Tibial nerve (tissue), 4 donors: ENCODE results near the gene MPI. TPM values are rescaled to one million over a fixed set of nuclear protein-coding genes. Genes with fewer than 3 reads are reported as not detected.
A peak's percentile ranks its signal among the peaks of the same experiment; 100 is the strongest.

Experiments
- DNase-seq, 2 donors: peaks; one replicate each; pipeline ENCODE4 v3.0.0-alpha.2; 2019; ENCODE audit warnings: low spot score in 2 of 2
- H3K27ac ChIP-seq, 4 donors: fragments of 200-600 bp; sonication (generic) in 3 of 4; one replicate each; pipeline ENCODE4 v1.5.1; 2017 to 2019; ENCODE audit warnings: mild to moderate bottlenecking in 1 of 4
- H3K27me3 ChIP-seq, 2 donors: fragments of 200-600 bp; sonication (generic) in 1 of 2; one replicate each; pipeline versions ENCODE4 v1.5.1 to v1.6.0; 2017 to 2019
- H3K36me3 ChIP-seq, 3 donors: fragments of 200-600 bp; sonication (generic); one replicate each; pipeline ENCODE4 v1.5.1; 2018 to 2019
- H3K4me1 ChIP-seq, 4 donors: fragments of 200-600 bp; sonication (generic) in 3 of 4; one replicate each; pipeline ENCODE4 v1.5.1; 2017 to 2019
- H3K4me3 ChIP-seq, 4 donors: fragments of 200-600 bp; sonication (generic) in 3 of 4; one replicate each; pipeline ENCODE4 v1.5.1; 2017 to 2019; ENCODE audit warnings: mild to moderate bottlenecking in 1 of 4, moderate library complexity in 1 of 4
- H3K9me3 ChIP-seq, 4 donors: fragments of 200-600 bp; sonication (generic) in 3 of 4; one replicate each; pipeline ENCODE4 v1.5.1; 2017 to 2019
- EP300 ChIP-seq, 2 donors: sonication (generic); formaldehyde crosslinking; IDR thresholded peaks; one replicate each; pipeline ENCODE4 v1.6.1; 2017; ENCODE audit warnings: antibody characterized with exemption in 2 of 2, mild to moderate bottlenecking in 1 of 2
- POLR2A ChIP-seq, 2 donors: fragments of 450-650 bp; IDR thresholded peaks; one replicate each; pipeline ENCODE4 v1.6.1; 2017; ENCODE audit warnings: antibody characterized with exemption in 2 of 2, mild to moderate bottlenecking in 2 of 2, moderate library complexity in 2 of 2
- WGBS, 2 donors: methylation state at CpG; one replicate each; pipeline ENCODE4 v1.1.5; 2018; 5-methylcytosine and 5-hydroxymethylcytosine counted together
- total RNA-seq, 4 donors: library from RNA; depleted of rRNA; stranded (reverse); fragments of >200 nt; gene quantifications; one replicate each; pipeline ENCODE4 v1.1.0, GENCODE V29; 2016
- TF ChIP-seq, protein P1 (sequence below), 5 experiments: fragments of 200-600 bp in 3 of 5; fragments of 450-650 bp in 2 of 5; sonication (generic) in 3 of 5; IDR thresholded peaks; one replicate each; pipeline ENCODE4 v1.5.1; 2016 to 2019; ENCODE audit warnings: antibody characterized with exemption in 5 of 5, mild to moderate bottlenecking in 3 of 5, moderate library complexity in 2 of 5

The MPI gene, protein sequence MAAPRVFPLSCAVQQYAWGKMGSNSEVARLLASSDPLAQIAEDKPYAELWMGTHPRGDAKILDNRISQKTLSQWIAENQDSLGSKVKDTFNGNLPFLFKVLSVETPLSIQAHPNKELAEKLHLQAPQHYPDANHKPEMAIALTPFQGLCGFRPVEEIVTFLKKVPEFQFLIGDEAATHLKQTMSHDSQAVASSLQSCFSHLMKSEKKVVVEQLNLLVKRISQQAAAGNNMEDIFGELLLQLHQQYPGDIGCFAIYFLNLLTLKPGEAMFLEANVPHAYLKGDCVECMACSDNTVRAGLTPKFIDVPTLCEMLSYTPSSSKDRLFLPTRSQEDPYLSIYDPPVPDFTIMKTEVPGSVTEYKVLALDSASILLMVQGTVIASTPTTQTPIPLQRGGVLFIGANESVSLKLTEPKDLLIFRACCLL
- total RNA-seq = 10 to 100 TPM; 42.4 to 79.3 (median 60.8) TPM

DNA sequence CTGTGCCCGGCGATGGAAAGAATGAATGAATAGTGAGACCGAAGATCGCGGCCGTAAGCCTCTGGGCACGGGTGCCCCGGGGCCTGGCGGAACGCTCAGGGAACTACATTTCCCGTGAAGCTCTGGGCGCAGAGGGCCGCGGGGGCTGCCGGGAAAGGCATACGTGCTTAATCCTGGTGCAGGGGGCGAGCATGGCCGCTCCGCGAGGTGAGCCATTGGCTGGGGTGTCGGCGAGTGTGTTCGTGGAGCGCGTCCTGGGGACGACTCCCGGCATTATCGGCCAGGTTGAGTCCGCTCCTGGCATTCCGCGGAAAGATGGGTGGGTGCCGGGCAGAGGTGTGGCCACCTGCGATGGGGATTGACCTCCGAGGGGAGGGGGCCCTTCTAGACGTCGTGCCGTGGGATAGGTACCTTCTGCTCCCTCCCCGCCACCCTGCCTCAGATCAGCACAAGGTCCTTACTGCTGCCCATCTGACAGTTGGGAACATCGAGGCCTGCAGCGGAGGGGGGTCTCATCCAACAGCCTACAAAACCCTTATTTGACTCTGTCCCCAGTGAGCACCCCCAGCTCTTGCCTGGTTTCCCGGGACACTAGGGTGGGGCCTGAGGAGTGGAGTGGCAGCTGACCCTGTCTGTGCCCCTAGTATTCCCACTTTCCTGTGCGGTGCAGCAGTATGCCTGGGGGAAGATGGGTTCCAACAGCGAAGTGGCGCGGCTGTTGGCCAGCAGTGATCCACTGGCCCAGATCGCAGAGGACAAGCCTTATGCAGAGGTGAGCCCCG, at the start of gene MPI:
Gene MPI, plus strand, starts transcription at position 160 of the 782 bp plus-strand sequence. Its CDS starts 32 bp downstream, at position 192.
- no peaks in the 10 kb centered on the region for H3K27me3 ChIP-seq
- TF ChIP-seq POLR2A (IDR thresholded peaks at IDR 0.05) = peak; percentile 18 to 46
- peak in 1 of 2 donors; percentile 78 for TF ChIP-seq EP300 (IDR thresholded peaks at IDR 0.05)
- TF ChIP-seq, protein P1, sequence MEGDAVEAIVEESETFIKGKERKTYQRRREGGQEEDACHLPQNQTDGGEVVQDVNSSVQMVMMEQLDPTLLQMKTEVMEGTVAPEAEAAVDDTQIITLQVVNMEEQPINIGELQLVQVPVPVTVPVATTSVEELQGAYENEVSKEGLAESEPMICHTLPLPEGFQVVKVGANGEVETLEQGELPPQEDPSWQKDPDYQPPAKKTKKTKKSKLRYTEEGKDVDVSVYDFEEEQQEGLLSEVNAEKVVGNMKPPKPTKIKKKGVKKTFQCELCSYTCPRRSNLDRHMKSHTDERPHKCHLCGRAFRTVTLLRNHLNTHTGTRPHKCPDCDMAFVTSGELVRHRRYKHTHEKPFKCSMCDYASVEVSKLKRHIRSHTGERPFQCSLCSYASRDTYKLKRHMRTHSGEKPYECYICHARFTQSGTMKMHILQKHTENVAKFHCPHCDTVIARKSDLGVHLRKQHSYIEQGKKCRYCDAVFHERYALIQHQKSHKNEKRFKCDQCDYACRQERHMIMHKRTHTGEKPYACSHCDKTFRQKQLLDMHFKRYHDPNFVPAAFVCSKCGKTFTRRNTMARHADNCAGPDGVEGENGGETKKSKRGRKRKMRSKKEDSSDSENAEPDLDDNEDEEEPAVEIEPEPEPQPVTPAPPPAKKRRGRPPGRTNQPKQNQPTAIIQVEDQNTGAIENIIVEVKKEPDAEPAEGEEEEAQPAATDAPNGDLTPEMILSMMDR (IDR thresholded peaks at IDR 0.05) = peak in 3 of 5 experiments; percentile 11 to 69 (median 40)
- peak; percentile 69 to 75 for DNase-seq
- H3K36me3 ChIP-seq = peaks cover 0 to 35% (median 3%) of the 10 kb centered on the region in 3 donors
- H3K9me3 ChIP-seq = no peaks in the 10 kb centered on the region
- H3K27ac ChIP-seq = peak within 1 kb of the TSS; percentile 73 to 90 (median 88)
- 1% methylated on average over 17 to 35 of the region's 47 CpGs for whole genome bisulfite sequencing, 2 donors
- H3K4me1 ChIP-seq = peaks cover 5 to 31% (median 13%) of the 10 kb centered on the region in 4 donors
- H3K4me3 ChIP-seq = peak within 1 kb of the TSS; percentile 84 to 98 (median 94)

DNA sequence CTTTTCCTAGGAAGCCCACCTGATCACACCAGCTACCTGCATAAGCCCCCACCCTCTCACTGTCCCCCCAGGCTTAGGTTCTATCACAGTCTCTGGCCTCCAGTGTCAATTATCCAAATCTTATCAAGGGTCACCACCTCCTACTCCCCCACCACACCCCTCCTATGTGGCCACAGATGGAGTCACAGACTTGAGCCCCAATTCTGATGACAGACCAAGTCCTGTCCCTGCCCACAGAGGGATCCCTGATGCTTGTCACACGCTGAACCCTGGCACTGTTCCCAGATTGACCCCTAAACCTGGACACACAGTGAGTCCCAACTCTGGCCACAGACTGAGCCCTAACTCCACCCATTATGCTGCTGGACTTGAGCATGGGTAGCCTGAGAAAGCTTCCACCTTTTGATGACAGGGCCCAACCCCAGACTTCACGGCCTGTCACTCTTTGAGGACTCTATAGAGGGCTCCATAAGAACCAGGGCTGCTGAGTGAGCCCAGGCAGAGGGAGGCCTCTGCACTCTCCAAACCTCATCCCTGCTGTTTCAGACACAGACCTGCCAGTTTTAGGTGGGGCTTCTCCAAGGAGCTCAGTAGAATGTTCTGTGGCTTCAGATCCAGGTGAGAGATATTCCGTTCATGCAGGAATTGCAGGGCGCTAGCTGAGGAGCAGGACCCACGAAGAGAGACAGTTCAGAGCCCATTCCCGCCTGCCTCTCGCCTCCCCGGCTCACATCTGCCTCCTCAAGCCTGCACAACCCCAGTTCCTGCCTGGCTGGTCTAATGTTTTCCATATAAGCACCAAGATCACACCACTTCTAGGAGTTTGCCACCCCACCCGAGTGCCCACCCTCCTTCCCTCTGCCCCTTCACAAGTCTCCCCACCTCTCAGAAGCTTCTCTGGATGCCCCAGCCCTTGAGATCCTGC, 48.7 kb upstream of the MPI start:
- H3K4me3 ChIP-seq = no peak overlapping the region
- no peaks in the 10 kb centered on the region for H3K27me3 ChIP-seq
- H3K4me1 ChIP-seq = peaks cover 0 to 29% (median 11%) of the 10 kb centered on the region in 4 donors
- TF ChIP-seq POLR2A (IDR thresholded peaks at IDR 0.05) (no peak), EP300 (IDR thresholded peaks at IDR 0.05) (no peak)
- TF ChIP-seq, protein P1 (IDR thresholded peaks at IDR 0.05) = no peak
- peaks cover 0 to 66% (median 5%) of the 10 kb centered on the region in 3 donors for H3K36me3 ChIP-seq
- no peak for DNase-seq
- WGBS, 2 donors = 84 to 91% methylated on average over 9 of the region's 9 CpGs
- no peaks in the 10 kb centered on the region for H3K9me3 ChIP-seq
- no peak overlapping the region for H3K27ac ChIP-seq

DNA sequence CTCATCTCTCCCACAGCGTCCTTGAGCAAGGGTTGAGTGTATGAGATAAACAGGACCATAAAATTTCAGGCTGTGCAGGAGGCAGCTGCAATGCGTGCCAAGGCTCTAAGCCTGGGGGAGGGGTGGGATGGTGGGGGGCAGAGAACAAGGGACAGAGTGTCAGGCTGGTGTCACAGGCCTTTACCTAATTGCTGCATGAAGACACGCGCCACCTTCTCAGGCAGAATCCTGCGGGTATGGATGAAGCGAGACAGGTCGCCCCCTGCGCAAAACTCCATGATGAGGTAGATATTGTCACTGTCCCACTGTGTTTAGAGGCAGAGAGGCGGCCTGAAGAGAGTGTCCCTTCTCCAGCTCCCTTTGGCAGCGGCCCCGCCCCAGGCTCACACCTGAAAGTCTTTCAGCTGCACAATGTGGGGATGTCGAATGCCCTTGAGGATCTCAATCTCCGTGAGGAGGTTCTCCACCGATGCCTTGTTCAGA, 47.9 kb upstream of the MPI start:
- TF ChIP-seq EP300 (IDR thresholded peaks at IDR 0.05) (no peak), POLR2A (IDR thresholded peaks at IDR 0.05) (no peak)
- TF ChIP-seq, protein P1 (IDR thresholded peaks at IDR 0.05) = no peak
- H3K4me1 ChIP-seq = peaks cover 0 to 29% (median 11%) of the 10 kb centered on the region in 4 donors
- H3K9me3 ChIP-seq = no peaks in the 10 kb centered on the region
- peak overlapping the region; percentile 90 to 94 (median 91) for H3K4me3 ChIP-seq
- peaks cover 0 to 66% (median 5%) of the 10 kb centered on the region in 3 donors for H3K36me3 ChIP-seq
- peak overlapping the region in 2 of 4 donors; percentile 92 to 94 for H3K27ac ChIP-seq
- no peak for DNase-seq
- H3K27me3 ChIP-seq = no peaks in the 10 kb centered on the region
- WGBS, 2 donors = 82 to 85% methylated on average over 14 of the region's 14 CpGs

DNA sequence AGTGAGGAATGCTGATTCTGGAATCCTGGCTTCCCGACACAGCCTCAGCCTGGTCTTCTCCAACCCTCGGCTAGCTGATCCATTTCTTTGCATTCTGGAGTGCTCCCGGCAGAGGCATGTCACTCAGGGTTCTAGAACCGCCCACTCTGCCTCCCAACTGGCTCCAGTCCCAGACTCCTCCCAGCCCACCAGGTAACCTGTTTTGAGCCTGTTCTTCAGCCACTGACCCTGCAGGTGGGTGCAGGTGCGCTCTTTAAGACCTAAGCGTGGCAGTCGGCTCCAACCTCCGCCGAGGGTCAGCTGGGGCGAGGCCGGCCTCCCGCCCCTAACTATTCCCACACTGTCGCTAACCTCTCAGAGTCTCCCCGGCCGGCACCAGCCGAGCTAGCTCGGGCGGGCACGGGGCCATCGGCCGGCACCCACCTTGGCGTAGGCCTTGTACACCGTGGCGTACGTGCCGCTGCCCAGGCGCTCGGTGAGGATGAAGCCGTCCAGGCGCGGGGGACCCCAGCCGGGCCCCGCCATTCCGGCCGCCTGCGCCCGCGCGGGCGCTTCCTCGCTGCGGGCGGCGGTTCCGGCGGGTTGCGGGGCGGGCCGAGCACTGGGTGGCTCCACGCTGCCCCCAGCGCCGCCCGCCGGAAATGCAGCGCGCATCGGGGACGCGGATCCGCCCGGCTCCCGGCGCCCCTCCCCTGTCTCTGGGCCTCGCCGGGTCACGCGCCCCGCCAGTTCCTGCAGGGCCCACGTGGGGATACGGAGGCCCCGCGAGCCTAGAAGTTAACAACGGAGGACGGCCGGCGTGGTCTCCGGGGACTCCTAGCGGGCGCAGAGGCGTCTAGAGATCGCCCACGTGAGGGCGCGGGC, 47.0 kb upstream of the MPI start, which contains the start of gene ULK3:
Gene ULK3, minus strand, starts transcription at position 576 of the 864 bp plus-strand sequence. Its CDS starts 51 bp downstream, at position 525.
- TF ChIP-seq EP300 (IDR thresholded peaks at IDR 0.05) = peak; percentile 14 to 81
- TF ChIP-seq, protein P1 (IDR thresholded peaks at IDR 0.05) = peak; percentile 88 to 97 (median 96)
- TF ChIP-seq POLR2A (IDR thresholded peaks at IDR 0.05) = peak; percentile 53 to 72
- WGBS, 2 donors = 0% methylated on average over 20 to 79 of the region's 84 CpGs

More for the DNA sequence above, 47.0 kb upstream of the MPI start, which contains the start of gene ULK3:
- Histone ChIP-seq H3K27me3 (no peaks in the 10 kb centered on the region), H3K9me3 (no peaks in the 10 kb centered on the region), H3K4me1 (peaks cover 0 to 34% (median 11%) of the 10 kb centered on the region in 4 donors), H3K36me3 (peaks cover 0 to 66% (median 7%) of the 10 kb centered on the region in 3 donors), H3K27ac (peak within 1 kb of the TSS; percentile 83 to 94 (median 88)), H3K4me3 (peak within 1 kb of the TSS; percentile 90 to 94 (median 91))
- peak; percentile 81 to 85 for DNase-seq
